ENCODE data around the gene EHMT2. TPM values are rescaled to one million over a fixed set of nuclear protein-coding genes. Genes with fewer than 3 reads are reported as not detected.

Gene EHMT2
- total and polyA plus RNA-seq, 2 donors (not counting 1 experiment from before 2014, with no cell fraction given), result 22.0 to 60.1 TPM

DNA sequence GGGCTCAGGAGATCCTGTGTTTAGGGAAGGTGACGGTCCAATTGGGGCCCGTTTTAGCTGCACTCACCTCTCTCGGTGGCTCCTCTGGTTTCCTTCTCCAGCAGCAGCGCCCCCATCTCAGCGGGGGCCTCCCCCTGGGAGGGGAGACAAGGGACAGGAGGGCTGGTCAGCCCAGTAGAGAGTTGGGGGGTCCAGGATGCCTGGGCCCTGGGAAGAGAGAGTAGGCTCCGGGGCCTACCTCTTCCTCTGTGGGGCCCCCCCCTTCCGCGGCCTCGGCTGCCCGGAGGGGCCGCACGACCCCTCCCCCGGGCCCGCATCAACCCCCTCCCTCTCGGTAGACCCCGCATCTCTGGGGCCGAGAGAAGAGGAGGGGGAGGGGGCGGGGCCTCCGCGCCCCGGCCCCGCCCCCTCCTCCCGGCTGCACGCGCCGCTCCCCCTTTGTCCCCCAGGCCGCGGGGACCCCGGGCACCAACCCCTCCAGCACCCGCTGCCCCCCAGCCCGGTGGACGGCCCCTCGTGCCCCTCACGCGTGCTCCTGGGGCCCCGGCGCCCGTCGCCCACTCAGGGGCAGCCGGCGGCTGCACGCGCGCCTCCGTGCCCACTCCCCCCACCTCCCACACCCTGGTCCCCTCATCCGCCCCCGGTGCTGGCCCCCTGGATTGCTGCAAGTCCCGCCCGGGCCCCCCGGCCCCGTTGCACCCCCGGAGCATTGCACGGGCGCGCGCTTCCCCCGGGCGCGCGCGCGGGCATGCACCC lies 464 bp downstream of the EHMT2 start:
- Histone ChIP-seq H3K4me1 (ENCODE audit: control insufficient read depth, extremely low read depth, insufficient read depth, low read length) (peaks cover 10% of the 10 kb centered on the region), H3K36me3 (ENCODE audit: control insufficient read depth, insufficient read depth, low read length) (peaks cover 5% of the 10 kb centered on the region), H3K27ac (ENCODE audit: insufficient read depth, low read length) (no peak overlapping the region), H2AFZ (ENCODE audit: low read length) (peak overlapping the region; percentile 51), H4K20me1 (ENCODE audit: control insufficient read depth, extremely low read depth, insufficient read depth, low read length) (no peaks in the 10 kb centered on the region), H3K9me3 (ENCODE audit: control insufficient read depth, insufficient read depth, low read depth, low read length) (no peaks in the 10 kb centered on the region), H3K27me3 (ENCODE audit: control insufficient read depth, insufficient read depth, low read length) (no peaks in the 10 kb centered on the region), H3K4me3 (replicated peaks in 1 of 4; ENCODE audit: control extremely low read depth in 1 of 4, insufficient read depth in 1 of 4, low read depth in 3 of 4, low read length in 4 of 4) (peak overlapping the region; percentile 66 to 97 (median 88)), H3K4me2 (ENCODE audit: extremely low read depth, insufficient read depth, low read length) (peak overlapping the region; percentile 74), H3K79me2 (ENCODE audit: control insufficient read depth, insufficient read depth, low read length) (peaks cover 9% of the 10 kb centered on the region), H3K9ac (ENCODE audit: insufficient read depth, low read length) (peak overlapping the region; percentile 63)
- no peak for TF ChIP-seq EZH2 (IDR thresholded peaks at IDR 0.05; ENCODE audit: low read length, missing control alignments)
- TF ChIP-seq, protein P1, sequence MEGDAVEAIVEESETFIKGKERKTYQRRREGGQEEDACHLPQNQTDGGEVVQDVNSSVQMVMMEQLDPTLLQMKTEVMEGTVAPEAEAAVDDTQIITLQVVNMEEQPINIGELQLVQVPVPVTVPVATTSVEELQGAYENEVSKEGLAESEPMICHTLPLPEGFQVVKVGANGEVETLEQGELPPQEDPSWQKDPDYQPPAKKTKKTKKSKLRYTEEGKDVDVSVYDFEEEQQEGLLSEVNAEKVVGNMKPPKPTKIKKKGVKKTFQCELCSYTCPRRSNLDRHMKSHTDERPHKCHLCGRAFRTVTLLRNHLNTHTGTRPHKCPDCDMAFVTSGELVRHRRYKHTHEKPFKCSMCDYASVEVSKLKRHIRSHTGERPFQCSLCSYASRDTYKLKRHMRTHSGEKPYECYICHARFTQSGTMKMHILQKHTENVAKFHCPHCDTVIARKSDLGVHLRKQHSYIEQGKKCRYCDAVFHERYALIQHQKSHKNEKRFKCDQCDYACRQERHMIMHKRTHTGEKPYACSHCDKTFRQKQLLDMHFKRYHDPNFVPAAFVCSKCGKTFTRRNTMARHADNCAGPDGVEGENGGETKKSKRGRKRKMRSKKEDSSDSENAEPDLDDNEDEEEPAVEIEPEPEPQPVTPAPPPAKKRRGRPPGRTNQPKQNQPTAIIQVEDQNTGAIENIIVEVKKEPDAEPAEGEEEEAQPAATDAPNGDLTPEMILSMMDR (conservative IDR thresholded peaks at IDR 0.05 in 1 of 2, IDR thresholded peaks at IDR 0.05 in 1 of 2; ENCODE audit: low read depth in 1 of 2, low read length in 2 of 2), result no peak
- no peak for DNase-seq (ENCODE audit: low read depth in 2 of 2)

DNA sequence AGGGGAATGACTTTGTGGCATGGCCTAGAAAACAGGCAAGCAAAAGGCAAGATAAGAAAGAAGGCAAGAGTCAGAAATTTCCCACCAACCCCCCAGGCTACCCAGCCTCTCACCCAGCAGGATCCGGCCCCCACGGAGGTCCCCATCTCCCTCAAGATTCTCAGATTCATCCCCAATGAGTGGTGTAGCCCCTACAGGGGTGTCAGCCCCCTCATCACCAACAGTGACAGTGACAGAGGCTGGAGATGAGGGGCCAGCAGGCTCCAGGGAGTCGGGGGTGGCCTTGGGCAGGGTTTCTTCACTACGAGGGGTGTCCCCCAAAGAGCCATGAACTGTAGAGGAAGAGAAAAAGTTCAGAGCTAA lies 1.0 kb downstream of the EHMT2 start:
- Histone ChIP-seq H3K4me2 (ENCODE audit: extremely low read depth, insufficient read depth, low read length) (peak overlapping the region; percentile 74), H3K36me3 (ENCODE audit: control insufficient read depth, insufficient read depth, low read length) (peaks cover 5% of the 10 kb centered on the region), H3K27ac (ENCODE audit: insufficient read depth, low read length) (no peak overlapping the region), H3K9ac (ENCODE audit: insufficient read depth, low read length) (peak overlapping the region; percentile 63), H3K4me1 (ENCODE audit: control insufficient read depth, extremely low read depth, insufficient read depth, low read length) (peaks cover 10% of the 10 kb centered on the region), H2AFZ (ENCODE audit: low read length) (no peak overlapping the region), H4K20me1 (ENCODE audit: control insufficient read depth, extremely low read depth, insufficient read depth, low read length) (no peaks in the 10 kb centered on the region), H3K4me3 (replicated peaks in 1 of 4; ENCODE audit: control extremely low read depth in 1 of 4, insufficient read depth in 1 of 4, low read depth in 3 of 4, low read length in 4 of 4) (peak overlapping the region; percentile 66 to 97 (median 88)), H3K9me3 (ENCODE audit: control insufficient read depth, insufficient read depth, low read depth, low read length) (no peaks in the 10 kb centered on the region), H3K27me3 (ENCODE audit: control insufficient read depth, insufficient read depth, low read length) (no peaks in the 10 kb centered on the region), H3K79me2 (ENCODE audit: control insufficient read depth, insufficient read depth, low read length) (peaks cover 9% of the 10 kb centered on the region)
- DNase-seq (ENCODE audit: low read depth in 2 of 2), result no peak
- TF ChIP-seq, protein P1 (conservative IDR thresholded peaks at IDR 0.05 in 1 of 2, IDR thresholded peaks at IDR 0.05 in 1 of 2; ENCODE audit: low read depth in 1 of 2, low read length in 2 of 2), result no peak
- TF ChIP-seq EZH2 (IDR thresholded peaks at IDR 0.05; ENCODE audit: low read length, missing control alignments), result no peak

- Histone ChIP-seq H4K20me1 (ENCODE audit: control insufficient read depth, extremely low read depth, insufficient read depth, low read length) (no peaks in the 10 kb centered on the region), H3K4me1 (ENCODE audit: control insufficient read depth, extremely low read depth, insufficient read depth, low read length) (peaks cover 2% of the 10 kb centered on the region), H3K79me2 (ENCODE audit: control insufficient read depth, insufficient read depth, low read length) (peaks cover 2% of the 10 kb centered on the region), H3K27me3 (ENCODE audit: control insufficient read depth, insufficient read depth, low read length) (no peaks in the 10 kb centered on the region), H3K4me2 (ENCODE audit: extremely low read depth, insufficient read depth, low read length) (no peak overlapping the region), H3K4me3 (replicated peaks in 1 of 4; ENCODE audit: control extremely low read depth in 1 of 4, insufficient read depth in 1 of 4, low read depth in 3 of 4, low read length in 4 of 4) (no peak overlapping the region), H2AFZ (ENCODE audit: low read length) (no peak overlapping the region), H3K9ac (ENCODE audit: insufficient read depth, low read length) (no peak overlapping the region), H3K36me3 (ENCODE audit: control insufficient read depth, insufficient read depth, low read length) (peaks cover 14% of the 10 kb centered on the region), H3K27ac (ENCODE audit: insufficient read depth, low read length) (no peak overlapping the region), H3K9me3 (ENCODE audit: control insufficient read depth, insufficient read depth, low read depth, low read length) (no peaks in the 10 kb centered on the region)
- DNase-seq (ENCODE audit: low read depth in 2 of 2), result no peak
- TF ChIP-seq, protein P1 (conservative IDR thresholded peaks at IDR 0.05 in 1 of 2, IDR thresholded peaks at IDR 0.05 in 1 of 2; ENCODE audit: low read depth in 1 of 2, low read length in 2 of 2), result no peak
Measured at GRCh38 chr6:31892821-31893220, 4.7 kb downstream of the EHMT2 start.
